Left renal cortex interstitium (tissue), 4 donors: ENCODE measurements around the gene BMP2K. TPM values are rescaled to one million over a fixed set of nuclear protein-coding genes. Genes with fewer than 3 reads are reported as not detected.

ENCODE experiments used
- DNase-seq, 4 donors: peaks; one replicate each; pipeline ENCODE4 v3.0.0-alpha.2; 2013; ENCODE audit warnings: low read depth in 4 of 4, low spot score in 2 of 4, missing footprints in 1 of 4
- polyA plus RNA-seq, 4 donors: library from polyadenylated mRNA; unstranded; fragments of 120-200 nt; gene quantifications; one replicate each; pipeline ENCODE4 v1.2.1, GENCODE V29; 2013; ENCODE audit not compliant: insufficient read length in 4 of 4

BMP2K gene
- 10 to 100 TPM; 21.1 to 29.7 (median 24.7) TPM for polyA plus RNA-seq

GRCh38 chr4:78776079-78776728, at the start of gene BMP2K:
BMP2K (plus strand) TSS chr4:78776350; CDS start chr4:78776544, 194 bp downstream.
- peak in 3 of 4 donors; percentile 63 to 68 (median 64) for DNase-seq

- DNase-seq: no peak
Observed at GRCh38 chr4:78726546-78726945, 49.6 kb upstream of the BMP2K start.

- no peak for DNase-seq
Observed at GRCh38 chr4:78732332-78733104, 43.6 kb upstream of the BMP2K start.

GRCh38 chr4:78734441-78735162, 41.5 kb upstream of the BMP2K start:
- DNase-seq: no peak

GRCh38 chr4:78735697-78736096, 40.5 kb upstream of the BMP2K start:
- no peak for DNase-seq

GRCh38 chr4:78737035-78737434, 39.1 kb upstream of the BMP2K start:
- DNase-seq: no peak

- no peak for DNase-seq
Observed at GRCh38 chr4:78737973-78738372, 38.2 kb upstream of the BMP2K start.

GRCh38 chr4:78742300-78742699, 33.9 kb upstream of the BMP2K start:
- no peak for DNase-seq

- DNase-seq: no peak
Observed at GRCh38 chr4:78747475-78747922, 28.7 kb upstream of the BMP2K start.

GRCh38 chr4:78748381-78748780, 27.8 kb upstream of the BMP2K start:
- DNase-seq: no peak

- no peak for DNase-seq
Observed at GRCh38 chr4:78749258-78749971, 26.7 kb upstream of the BMP2K start.

GRCh38 chr4:78749972-78750727, 26.0 kb upstream of the BMP2K start:
- DNase-seq: no peak

GRCh38 chr4:78753091-78753490, 23.1 kb upstream of the BMP2K start:
- DNase-seq: no peak

GRCh38 chr4:78754872-78755271, 21.3 kb upstream of the BMP2K start:
- DNase-seq: no peak

GRCh38 chr4:78756137-78756536, 20.0 kb upstream of the BMP2K start:
- DNase-seq: no peak

GRCh38 chr4:78756776-78757175, 19.4 kb upstream of the BMP2K start:
- DNase-seq: no peak

GRCh38 chr4:78757574-78757973, 18.6 kb upstream of the BMP2K start:
- DNase-seq: no peak

- no peak for DNase-seq
Observed at GRCh38 chr4:78758085-78758484, 18.1 kb upstream of the BMP2K start.

- no peak for DNase-seq
Observed at GRCh38 chr4:78762529-78762928, 13.6 kb upstream of the BMP2K start.

- no peak for DNase-seq
Observed at GRCh38 chr4:78763251-78763650, 12.9 kb upstream of the BMP2K start.
